ENCODE results near the gene CHRNA4.

The CHRNA4 gene

GRCh38 chr20:63346131-63347080 is 14.7 kb downstream of the CHRNA4 start:
- TF ChIP-seq POLR2AphosphoS5 (IDR thresholded peaks at IDR 0.05; ENCODE audit: low read depth, low read length) (no peak), TAF1 (IDR thresholded peaks at IDR 0.05; ENCODE audit: borderline replicate concordance, insufficient read depth, low read length) (no peak), REST (IDR thresholded peaks at IDR 0.05; ENCODE audit: insufficient read depth in 1 of 2, low read depth in 2 of 2, low read length in 2 of 2) (no peak), SIN3A (IDR thresholded peaks at IDR 0.05; ENCODE audit: borderline replicate concordance, insufficient read depth, low read length) (no peak), FOXP2 (optimal IDR thresholded peaks at IDR 0.05; ENCODE audit: borderline replicate concordance, extremely low read depth, extremely low read length, insufficient read depth) (no peak)

- TF ChIP-seq SIN3A (IDR thresholded peaks at IDR 0.05; ENCODE audit: borderline replicate concordance, insufficient read depth, low read length) = no peak
- no peak for TF ChIP-seq FOXP2 (optimal IDR thresholded peaks at IDR 0.05; ENCODE audit: borderline replicate concordance, extremely low read depth, extremely low read length, insufficient read depth)
- TF ChIP-seq REST (IDR thresholded peaks at IDR 0.05; ENCODE audit: insufficient read depth in 1 of 2, low read depth in 2 of 2, low read length in 2 of 2) = no peak
- TF ChIP-seq POLR2AphosphoS5 (IDR thresholded peaks at IDR 0.05; ENCODE audit: low read depth, low read length) = no peak
- TF ChIP-seq TAF1 (IDR thresholded peaks at IDR 0.05; ENCODE audit: borderline replicate concordance, insufficient read depth, low read length) = no peak
These were observed 15.6 kb downstream of the CHRNA4 start for GRCh38 chr20:63345328-63346100.

GRCh38 chr20:63344616-63345327 is 16.4 kb downstream of the CHRNA4 start:
- TF ChIP-seq SIN3A (IDR thresholded peaks at IDR 0.05; ENCODE audit: borderline replicate concordance, insufficient read depth, low read length) = no peak

- TF ChIP-seq POLR2AphosphoS5 (IDR thresholded peaks at IDR 0.05; ENCODE audit: low read depth, low read length) (no peak), SIN3A (IDR thresholded peaks at IDR 0.05; ENCODE audit: borderline replicate concordance, insufficient read depth, low read length) (no peak), REST (IDR thresholded peaks at IDR 0.05; ENCODE audit: insufficient read depth in 1 of 2, low read depth in 2 of 2, low read length in 2 of 2) (no peak), TAF1 (IDR thresholded peaks at IDR 0.05; ENCODE audit: borderline replicate concordance, insufficient read depth, low read length) (no peak), FOXP2 (optimal IDR thresholded peaks at IDR 0.05; ENCODE audit: borderline replicate concordance, extremely low read depth, extremely low read length, insufficient read depth) (no peak)
These were observed 17.4 kb downstream of the CHRNA4 start for GRCh38 chr20:63343460-63344445.

Measured in PFSK-1 (cell line).